ENCODE results near the gene BATF3.

DNA sequence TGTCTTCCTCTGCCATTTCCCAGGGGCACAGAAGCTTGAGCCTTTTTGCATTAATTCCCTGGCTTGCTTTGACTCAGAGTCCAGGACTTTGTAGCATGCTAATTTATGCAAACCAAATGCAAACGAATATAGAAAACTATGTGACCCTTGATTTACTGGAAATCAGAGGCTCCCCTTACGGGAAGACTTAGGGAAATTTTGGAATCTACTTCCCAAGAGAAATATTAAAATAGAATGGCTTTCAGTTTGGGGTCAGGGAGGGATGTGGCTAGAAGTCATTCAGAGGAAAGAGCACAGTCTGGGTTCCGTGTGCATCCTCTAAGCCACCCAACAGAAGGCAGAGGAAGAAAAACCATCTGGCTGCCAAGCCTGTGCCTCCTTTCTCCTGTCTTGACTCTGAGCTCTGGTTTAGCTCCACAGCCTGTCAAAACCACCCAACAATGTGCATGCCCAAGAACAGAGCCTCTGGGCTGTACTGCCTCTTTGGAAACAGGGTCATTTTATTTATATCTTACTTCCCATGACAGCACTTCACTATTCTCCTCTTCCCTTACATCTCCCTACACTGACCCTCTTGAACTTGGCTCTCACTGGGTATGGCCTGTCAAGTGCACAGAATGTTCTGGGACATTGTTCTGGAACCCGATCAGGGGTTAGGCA lies 61.0 kb downstream of the BATF3 start:
- no peak for TF ChIP-seq CTCF (IDR thresholded peaks at IDR 0.05; ENCODE audit: low read length)
- no peak for TF ChIP-seq EZH2 (IDR thresholded peaks at IDR 0.05; ENCODE audit: borderline replicate concordance, low read length)
